Measurements from ENCODE around the gene GOLGA6L22. TPM values are rescaled to one million over a fixed set of nuclear protein-coding genes. Genes with fewer than 3 reads are reported as not detected.
"Not testable (repeated sequence)": the region's sequence is repeated elsewhere in the genome, so short reads cannot be mapped to it uniquely, and the experiment has no call there.

Gene GOLGA6L22, protein sequence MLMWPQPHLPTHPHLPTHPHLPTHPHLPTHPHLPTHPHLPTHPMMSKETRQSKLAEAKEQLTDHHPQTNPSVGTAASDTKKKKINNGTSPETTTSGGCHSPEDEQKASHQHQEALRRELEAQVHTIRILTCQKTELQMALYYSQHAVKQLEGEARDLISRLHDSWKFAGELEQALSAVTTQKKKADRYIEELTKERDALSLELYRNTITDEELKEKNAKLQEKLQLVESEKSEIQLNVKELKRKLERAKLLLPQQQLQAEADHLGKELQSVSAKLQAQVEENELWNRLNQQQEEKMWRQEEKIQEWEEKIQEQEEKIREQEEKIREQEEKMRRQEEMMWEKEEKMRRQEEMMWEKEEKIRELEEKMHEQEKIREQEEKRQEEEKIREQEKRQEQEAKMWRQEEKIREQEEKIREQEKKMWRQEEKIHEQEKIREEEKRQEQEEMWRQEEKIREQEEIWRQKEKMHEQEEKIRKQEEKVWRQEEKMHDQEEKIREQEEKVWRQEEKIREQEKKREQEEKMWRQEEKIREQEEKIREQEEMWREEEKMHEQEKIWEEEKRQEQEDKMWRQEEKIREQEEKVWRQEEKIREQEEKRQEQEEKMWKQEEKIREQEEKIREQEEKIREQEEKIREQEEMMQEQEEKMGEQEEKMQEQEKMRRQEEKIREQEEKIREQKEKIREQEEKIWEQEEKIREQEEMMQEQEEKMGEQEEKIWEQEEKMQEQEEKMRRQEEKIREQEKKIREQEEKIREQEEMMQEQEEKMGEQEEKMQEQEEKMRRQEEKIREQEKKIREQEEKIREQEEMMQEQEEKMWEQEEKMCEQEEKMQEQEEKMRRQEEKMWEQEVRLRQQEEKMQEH
- polyA plus RNA-seq (ENCODE audit: insufficient read length in 3 of 3) = under 1 TPM in 1 of 3 donors, not detected in 2; 0.04 TPM

DNA sequence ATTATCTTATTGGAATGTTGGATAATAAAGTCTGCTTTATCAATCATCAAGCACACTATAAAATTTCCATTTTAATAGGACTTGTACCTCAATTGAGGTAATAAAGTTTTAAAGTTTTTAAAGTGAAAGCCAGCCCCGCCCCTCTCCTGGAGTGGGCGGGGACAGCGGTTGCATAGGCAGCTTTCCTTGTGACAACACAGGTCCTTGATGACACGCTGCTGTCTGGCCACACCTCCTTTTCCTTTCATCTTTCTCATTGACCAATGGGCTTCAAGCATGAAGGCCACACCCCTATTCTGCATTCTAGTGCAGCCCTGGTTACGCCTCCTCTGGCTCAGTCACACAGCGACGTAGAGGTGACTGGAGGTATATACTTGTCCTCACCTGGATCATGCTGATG is at the start of gene GOLGA6L22:
GOLGA6L22 (plus strand) TSS at position 301 of the 400 bp plus-strand sequence; CDS start at position 392, 91 bp downstream.
- not testable (repeated sequence) for DNase-seq (ENCODE audit: low read depth in 3 of 3, low spot score in 2 of 3)

DNA sequence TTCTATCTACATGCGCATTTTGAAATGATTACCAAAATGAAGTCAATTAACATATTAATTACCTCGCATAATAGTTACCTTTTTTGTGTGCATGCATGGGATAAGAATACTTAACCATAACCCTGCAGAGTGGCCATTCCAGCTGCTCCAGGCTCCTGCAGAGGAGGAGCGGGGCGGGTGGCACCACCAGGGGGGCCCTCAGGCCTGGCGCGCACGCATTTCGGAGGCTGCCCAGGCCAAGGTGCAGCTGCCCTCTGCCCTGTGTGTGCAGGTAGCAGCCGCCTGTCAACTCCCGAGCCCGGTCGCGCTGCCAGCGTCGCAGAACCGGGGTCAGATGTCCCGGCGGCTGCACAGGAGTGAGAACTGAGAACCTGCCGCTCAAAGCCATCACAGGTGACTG is 41.4 kb upstream of the GOLGA6L22 start:
- DNase-seq (ENCODE audit: low read depth in 3 of 3, low spot score in 2 of 3) = not testable (repeated sequence)

DNA sequence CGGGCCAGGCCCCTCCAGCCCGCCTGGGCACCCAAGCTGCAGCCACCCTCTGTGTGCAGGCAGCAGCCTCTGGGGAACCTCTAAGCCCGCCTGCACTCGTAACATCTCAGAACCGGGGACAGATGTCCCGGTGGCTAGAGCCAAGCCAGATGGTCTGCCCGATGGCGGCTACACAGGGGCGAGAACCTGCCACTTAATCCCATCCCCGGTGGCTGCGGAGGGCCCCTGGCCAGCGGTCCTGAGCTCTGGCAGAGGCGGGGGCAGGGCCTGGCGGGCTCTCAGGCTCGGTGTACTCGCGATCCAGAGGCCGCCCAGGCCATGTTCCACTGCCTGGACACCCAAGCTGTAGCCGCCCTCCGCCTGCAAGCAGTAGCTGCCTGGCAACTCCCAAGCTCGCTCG is 40.9 kb upstream of the GOLGA6L22 start:
- not testable (repeated sequence) for DNase-seq (ENCODE audit: low read depth in 3 of 3, low spot score in 2 of 3)

DNA sequence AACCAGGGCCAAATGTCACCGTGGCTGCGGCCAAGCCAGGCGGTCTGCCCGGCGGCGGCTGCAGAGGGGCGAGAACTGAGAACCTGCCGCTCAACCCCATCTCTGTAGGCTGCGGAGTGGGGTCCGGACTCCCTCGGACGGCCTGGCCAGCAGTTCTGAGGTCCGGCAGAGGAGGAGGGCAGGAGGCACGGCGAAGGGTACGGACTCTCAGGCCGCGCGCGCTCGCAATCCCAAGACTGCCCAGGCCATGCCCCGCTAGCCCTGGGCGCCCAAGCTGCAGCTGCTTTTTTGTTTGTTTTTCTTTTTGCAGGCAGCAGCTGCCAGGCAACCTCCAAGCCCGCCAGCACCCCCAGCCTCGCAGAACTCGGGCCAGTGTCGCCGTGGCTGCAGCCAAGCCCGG is 40.5 kb upstream of the GOLGA6L22 start:
- DNase-seq (ENCODE audit: low read depth in 3 of 3, low spot score in 2 of 3) = not testable (repeated sequence)

DNA sequence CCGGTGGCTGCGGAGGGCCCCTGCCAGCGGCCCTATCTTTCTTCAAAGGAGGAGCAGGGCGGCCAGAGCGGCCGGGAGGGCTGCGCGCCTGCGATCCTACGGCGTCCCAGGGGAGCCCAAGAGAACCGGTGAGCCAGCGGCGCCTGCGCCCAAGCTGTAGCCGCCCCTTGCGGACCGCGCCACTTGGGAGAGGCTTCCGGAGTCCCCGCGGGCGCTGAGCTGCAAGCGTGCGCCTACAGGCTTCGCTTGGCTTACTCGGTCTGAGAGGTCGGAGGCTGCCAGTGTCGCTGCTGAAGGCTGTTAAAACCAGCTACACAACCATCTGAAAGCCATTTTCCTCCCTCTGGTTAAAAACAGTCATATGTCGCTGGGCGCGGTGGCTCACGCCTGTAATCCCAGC is 40.0 kb upstream of the GOLGA6L22 start:
- DNase-seq (ENCODE audit: low read depth in 3 of 3, low spot score in 2 of 3) = not testable (repeated sequence)

DNA sequence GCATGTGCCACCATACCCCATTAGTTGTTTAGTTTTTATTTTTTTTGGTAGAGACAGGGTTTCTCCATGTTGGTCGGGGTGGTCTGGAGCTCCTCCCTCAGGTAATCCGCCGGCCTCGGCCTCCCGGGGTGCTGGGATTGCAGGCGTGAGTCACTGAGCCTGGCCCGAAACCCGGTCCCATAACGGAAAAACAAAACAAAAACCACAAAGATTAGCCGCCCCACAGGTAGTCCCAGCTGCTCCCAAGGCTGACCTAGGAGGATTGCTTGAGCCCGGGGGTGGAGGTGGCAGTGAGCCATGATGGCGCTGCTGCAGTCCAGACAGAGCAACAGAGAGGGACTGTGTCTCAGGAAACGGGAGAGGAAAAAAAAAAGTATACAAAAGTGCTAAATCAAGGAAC is 38.4 kb upstream of the GOLGA6L22 start:
- DNase-seq (ENCODE audit: low read depth in 3 of 3, low spot score in 2 of 3) = not testable (repeated sequence)

DNA sequence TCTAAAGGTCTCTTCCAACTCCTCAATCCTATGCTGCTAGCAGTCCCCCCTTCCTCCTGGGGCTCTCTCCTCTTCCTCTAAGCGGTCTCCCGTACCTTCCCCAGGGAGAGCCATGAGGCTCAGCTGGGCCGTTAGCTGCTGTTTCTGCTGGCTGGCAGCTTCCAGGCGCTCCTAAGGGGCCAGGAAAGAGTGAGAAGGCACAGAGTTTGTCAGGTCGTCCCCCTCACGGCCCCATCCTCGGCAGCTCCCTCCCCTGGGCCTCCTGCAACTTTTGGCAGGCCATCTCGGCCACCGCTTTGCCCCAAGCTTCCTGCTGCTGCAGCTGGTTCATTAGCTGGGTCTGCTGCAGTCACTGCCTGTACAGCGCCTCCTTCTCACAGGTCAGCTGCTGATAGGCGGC is 29.3 kb upstream of the GOLGA6L22 start:
- not testable (repeated sequence) for DNase-seq (ENCODE audit: low read depth in 3 of 3, low spot score in 2 of 3)

DNA sequence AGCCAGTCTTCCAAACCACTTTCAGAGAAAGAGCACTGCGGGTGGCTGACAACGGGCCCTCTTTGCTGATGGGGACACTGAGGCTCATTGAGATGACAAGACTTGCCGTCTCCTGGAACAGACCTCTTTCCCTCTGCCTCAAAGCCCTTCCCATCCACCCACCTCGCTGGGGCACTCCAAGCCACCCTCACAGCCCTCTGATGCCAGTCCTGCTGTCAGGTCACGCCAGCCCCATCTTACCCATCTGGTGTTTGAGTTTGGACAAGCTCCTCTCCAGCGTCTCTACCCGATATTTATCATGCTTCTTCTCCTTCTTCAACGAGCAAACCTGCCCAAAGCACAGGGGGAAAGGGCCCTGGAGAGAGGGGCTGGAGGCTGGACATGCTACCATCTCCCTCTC is 27.0 kb upstream of the GOLGA6L22 start:
- DNase-seq (ENCODE audit: low read depth in 3 of 3, low spot score in 2 of 3) = not testable (repeated sequence)

DNA sequence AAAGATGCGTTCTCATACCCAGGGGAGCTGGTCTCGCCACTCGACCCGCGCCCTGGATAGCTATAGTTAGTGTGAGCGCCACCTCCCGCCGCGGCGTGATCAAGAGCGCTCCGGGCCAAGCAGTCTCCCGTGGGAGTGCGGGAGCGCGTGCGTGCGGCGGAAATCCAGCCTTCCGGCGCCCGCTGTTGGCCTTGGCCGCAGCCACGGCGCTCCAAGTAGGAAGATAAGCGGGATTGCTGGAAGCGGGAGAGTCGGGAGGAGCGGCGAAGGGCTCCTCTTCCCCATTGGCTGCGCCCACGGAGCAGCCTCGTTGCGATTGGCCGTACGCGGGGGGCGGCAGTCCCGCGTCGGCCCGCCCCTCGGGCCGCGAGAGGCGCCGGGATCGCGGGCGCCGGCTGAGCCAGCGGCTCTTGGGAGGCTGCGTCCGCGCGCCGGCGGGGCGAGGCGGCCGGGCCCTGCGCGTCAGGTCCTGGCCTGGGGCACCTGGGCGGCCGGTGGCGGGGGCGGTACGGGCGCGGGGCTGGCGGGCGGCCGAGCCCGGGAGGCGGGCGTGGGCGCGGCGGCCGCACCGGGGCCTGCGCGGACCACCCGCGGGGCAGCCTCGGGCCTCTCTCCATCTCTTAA is 35.9 kb downstream of the GOLGA6L22 start:
- not testable (repeated sequence) for DNase-seq (ENCODE audit: low read depth in 3 of 3, low spot score in 2 of 3)

DNA sequence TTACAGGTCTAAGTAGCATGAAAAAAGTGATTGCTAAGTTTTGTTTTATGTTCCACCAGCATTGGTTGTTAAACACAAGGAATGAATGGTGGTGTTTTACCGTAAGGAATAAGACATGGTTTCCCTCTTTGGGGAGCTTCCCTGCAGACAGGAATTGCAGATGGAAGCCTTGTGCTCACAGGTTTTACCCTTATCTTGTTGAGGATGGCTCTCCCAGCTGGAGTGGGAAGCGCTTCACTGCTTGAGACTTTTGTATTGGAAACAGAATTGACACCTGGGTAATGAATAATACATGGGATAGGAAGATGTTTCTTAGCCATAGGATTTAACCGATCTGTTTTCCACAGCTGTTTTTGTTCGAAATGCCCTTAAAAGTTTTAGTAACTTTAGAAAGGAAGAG is 38.5 kb downstream of the GOLGA6L22 start:
- DNase-seq (ENCODE audit: low read depth in 3 of 3, low spot score in 2 of 3) = not testable (repeated sequence)

DNA sequence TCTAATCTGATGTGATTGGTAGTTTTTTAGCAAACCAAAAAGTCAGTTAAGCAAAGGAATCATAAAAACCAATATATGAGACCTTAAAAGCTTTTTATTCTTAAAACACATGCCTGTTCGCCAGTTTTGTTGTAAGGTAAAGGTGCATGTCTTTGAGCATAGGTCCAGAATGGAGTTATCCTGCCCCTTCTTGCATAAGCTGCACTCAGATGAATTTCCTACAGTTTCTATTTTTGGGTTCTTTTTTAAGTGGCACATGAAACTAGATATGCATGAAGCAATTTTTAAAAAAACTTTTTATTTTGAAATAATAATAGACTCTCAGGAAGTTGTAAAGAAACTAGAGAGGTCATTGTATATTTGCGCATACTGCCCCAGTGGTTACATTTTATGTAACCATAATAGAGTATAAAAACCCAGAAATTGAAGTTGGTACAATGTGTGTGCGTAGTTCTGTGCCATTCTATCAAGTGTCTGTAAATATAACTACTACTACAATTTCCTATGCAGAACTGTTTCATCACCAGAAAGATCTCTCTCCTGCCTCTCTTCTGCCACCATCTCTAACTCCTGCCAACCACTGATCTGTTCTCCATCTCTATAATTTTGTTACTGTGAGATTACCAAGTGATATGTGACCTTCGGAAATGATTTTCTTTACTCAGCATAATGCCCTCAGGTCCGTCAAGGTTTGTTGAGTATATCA is 39.7 kb downstream of the GOLGA6L22 start:
- DNase-seq (ENCODE audit: low read depth in 3 of 3, low spot score in 2 of 3) = not testable (repeated sequence)

DNA sequence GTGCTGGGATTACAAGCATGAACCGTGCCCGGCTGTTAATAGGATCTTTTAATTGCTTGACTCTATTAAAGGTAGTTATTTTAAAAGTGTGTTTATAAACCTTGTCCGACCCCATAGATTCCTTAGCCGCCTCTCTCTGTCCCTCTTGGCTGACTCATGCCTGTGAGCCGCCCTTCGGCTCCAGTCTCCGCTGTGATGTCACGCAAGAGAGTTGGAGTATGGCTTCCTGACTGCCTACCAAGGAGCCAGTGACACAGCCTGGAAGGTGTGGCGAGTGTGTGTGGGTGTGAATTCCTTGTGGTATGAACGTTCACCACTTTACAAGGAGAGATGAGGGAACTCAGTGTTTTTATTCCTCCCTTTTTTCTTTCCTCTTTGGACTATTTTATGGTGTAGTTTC is 43.6 kb downstream of the GOLGA6L22 start:
- DNase-seq (ENCODE audit: low read depth in 3 of 3, low spot score in 2 of 3) = not testable (repeated sequence)

DNA sequence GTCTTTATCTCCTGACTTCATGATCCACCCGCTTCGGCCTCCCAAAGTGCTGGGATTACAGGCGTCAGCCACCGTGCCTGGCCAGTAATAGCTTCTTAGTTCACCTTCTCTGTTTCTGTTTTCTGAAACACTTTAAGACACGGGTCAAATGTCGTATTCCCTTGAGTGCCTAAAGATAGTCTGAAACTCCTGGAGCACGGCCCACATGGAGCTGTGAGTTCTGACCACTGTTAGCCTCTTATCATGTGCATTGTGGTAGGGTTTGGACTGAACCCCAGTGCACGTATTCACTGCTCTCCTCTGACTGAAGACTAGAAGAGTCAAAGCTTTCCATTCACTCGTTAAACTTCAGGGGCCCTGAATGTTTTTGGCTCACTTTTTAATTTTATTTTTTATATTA is 48.3 kb downstream of the GOLGA6L22 start:
- not testable (repeated sequence) for DNase-seq (ENCODE audit: low read depth in 3 of 3, low spot score in 2 of 3)

DNA sequence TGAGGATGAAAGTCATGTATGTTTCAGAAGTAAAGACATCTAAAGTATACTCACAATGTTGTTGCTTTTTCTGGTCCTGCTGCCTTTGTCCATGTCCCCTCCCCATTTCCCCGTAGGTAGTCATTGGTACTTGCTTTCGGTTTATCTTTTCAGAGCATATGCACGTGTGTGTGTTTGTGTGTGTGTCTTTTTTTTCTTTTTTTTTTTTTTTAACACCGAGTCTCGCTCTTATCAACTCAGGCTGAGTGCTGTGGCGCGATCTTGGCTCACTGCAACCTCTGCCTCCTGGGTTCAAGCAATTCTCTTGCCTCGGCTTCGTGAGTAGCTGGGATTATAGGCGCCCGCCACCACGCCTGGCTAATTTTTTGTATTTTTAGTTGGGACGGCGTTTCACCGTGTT is 57.4 kb downstream of the GOLGA6L22 start:
- DNase-seq (ENCODE audit: low read depth in 3 of 3, low spot score in 2 of 3) = not testable (repeated sequence)

Data from right renal cortex interstitium (tissue), 3 donors.